ENCODE results near the gene C5orf47. TPM values are rescaled to one million over a fixed set of nuclear protein-coding genes. Genes with fewer than 3 reads are reported as not detected.
"Not testable (repeated sequence)": the region's sequence is repeated elsewhere in the genome, so short reads cannot be mapped to it uniquely, and the experiment has no call there.

The C5orf47 gene
- polyA plus RNA-seq, 3 donors = 0.02 TPM; not detected in 2

GRCh38 chr5:174011441-174011840 lies 22.5 kb downstream of the C5orf47 start:
- no peak overlapping the region for H3K27ac ChIP-seq (ENCODE audit: low read depth, low read length)
- WGBS, 3 donors = 56 to 69% (median 68%) methylated on average over 3 of the region's 3 CpGs

GRCh38 chr5:174020069-174020927 lies 31.3 kb downstream of the C5orf47 start:
- 75 to 86% (median 80%) methylated on average over 9 to 16 of the region's 19 CpGs for WGBS, 3 donors
- H3K27ac ChIP-seq (ENCODE audit: low read depth, low read length) = not testable (repeated sequence)

- WGBS, 3 donors = 72 to 88% (median 73%) methylated on average over 3 of the region's 3 CpGs
- H3K27ac ChIP-seq (ENCODE audit: low read depth, low read length) = no peak overlapping the region
Measured at GRCh38 chr5:174020928-174021304, 31.9 kb downstream of the C5orf47 start.

GRCh38 chr5:174022384-174023095 lies 33.6 kb downstream of the C5orf47 start:
- H3K27ac ChIP-seq (ENCODE audit: low read depth, low read length) = no peak overlapping the region
- 53 to 65% (median 62%) methylated on average over 4 of the region's 4 CpGs for WGBS, 3 donors

- WGBS, 3 donors = 51 to 67% (median 66%) methylated on average over 2 of the region's 2 CpGs
- H3K27ac ChIP-seq (ENCODE audit: low read depth, low read length) = no peak overlapping the region
Measured at GRCh38 chr5:174030286-174030685, 41.3 kb downstream of the C5orf47 start.

GRCh38 chr5:174044466-174045254 lies 55.7 kb downstream of the C5orf47 start:
- H3K27ac ChIP-seq (ENCODE audit: low read depth, low read length) = no peak overlapping the region
- 46 to 86% (median 84%) methylated on average over 6 of the region's 6 CpGs for WGBS, 3 donors

GRCh38 chr5:174045470-174046025 lies 56.6 kb downstream of the C5orf47 start, which contains the start of gene NSG2:
Gene NSG2, plus strand, starts transcription at chr5:174045706. Its CDS starts 1,050 bp downstream, at chr5:174046756.
- no peak within 1 kb of the TSS for H3K27ac ChIP-seq (ENCODE audit: low read depth, low read length)
- 2 to 6% (median 4%) methylated on average over 17 of the region's 17 CpGs for WGBS, 3 donors

GRCh38 chr5:174046558-174046957 lies 57.6 kb downstream of the C5orf47 start:
- 69 to 74% (median 74%) methylated on average over 5 of the region's 5 CpGs for WGBS, 3 donors
- no peak overlapping the region for H3K27ac ChIP-seq (ENCODE audit: low read depth, low read length)

GRCh38 chr5:174047472-174048099 lies 58.6 kb downstream of the C5orf47 start:
- 68 to 76% (median 74%) methylated on average over 4 of the region's 4 CpGs for WGBS, 3 donors
- H3K27ac ChIP-seq (ENCODE audit: low read depth, low read length) = no peak overlapping the region

GRCh38 chr5:174052636-174053035 lies 63.7 kb downstream of the C5orf47 start:
- no peak overlapping the region for H3K27ac ChIP-seq (ENCODE audit: low read depth, low read length)
- WGBS, 3 donors = 40 to 80% (median 78%) methylated on average over 5 of the region's 5 CpGs

- H3K27ac ChIP-seq (ENCODE audit: low read depth, low read length) = no peak overlapping the region
Measured at GRCh38 chr5:174053905-174054304, 64.9 kb downstream of the C5orf47 start.

More at GRCh38 chr5:174053905-174054304, 64.9 kb downstream of the C5orf47 start:
- 93 to 97% (median 94%) methylated on average over 3 of the region's 3 CpGs for whole genome bisulfite sequencing, 3 donors

Other genes starting within 250 kb of the C5orf47 start
- gene CPEB4, start 100.8 kb upstream of the C5orf47 start, polyA plus RNA-seq = 10 to 100 TPM in 2 of 3 donors, 1 to 10 TPM in 1; 6.5 to 21.4 (median 11.0) TPM
- gene NSG2, start 56.5 kb downstream of the C5orf47 start, polyA plus RNA-seq = under 1 TPM in 2 of 3 donors, not detected in 1; 0.13 to 0.46 TPM

Measured in adipose tissue (tissue), 3 donors.